Adrenal gland (tissue), 12 donors: Measurements from ENCODE around the gene RALGPS1. TPM values are rescaled to one million over a fixed set of nuclear protein-coding genes. Genes with fewer than 3 reads are reported as not detected.
"Not testable (repeated sequence)": the region's sequence is repeated elsewhere in the genome, so short reads cannot be mapped to it uniquely, and the experiment has no call there.

Experiments used
- DNase-seq, 7 donors: peaks; one replicate each; pipeline ENCODE4 v3.0.0-alpha.2; 2019 to 2020
- H3K27ac ChIP-seq, 5 donors: fragments of 200-600 bp; sonication (generic) in 4 of 5; 1 replicate in 3 of 5; 2 replicates in 2 of 5; pipeline versions ENCODE4 v1.5.1 to v1.8.0; 2016 to 2020; ENCODE audit warnings: mild to moderate bottlenecking in 1 of 5
- H3K27me3 ChIP-seq: fragments of 200-600 bp; 2 replicates; pipeline ENCODE4 v1.8.0; 2021
- H3K36me3 ChIP-seq, 2 donors: fragments of 200-600 bp; replicated peaks in 1 of 2; 1 replicate in 1 of 2; 2 replicates in 1 of 2; pipeline versions ENCODE4 v1.5.1 to v1.8.0; 2018 to 2022
- H3K4me1 ChIP-seq, 2 donors: fragments of 200-600 bp; replicated peaks in 1 of 2; 1 replicate in 1 of 2; 2 replicates in 1 of 2; pipeline versions ENCODE4 v1.5.1 to v1.8.0; 2018 to 2021
- H3K4me3 ChIP-seq, 4 donors: fragments of 200-600 bp; sonication (generic) in 3 of 4; one replicate each; pipeline ENCODE4 v1.5.1; 2016 to 2018
- H3K9me3 ChIP-seq, 3 donors: fragments of 200-600 bp; sonication (generic) in 1 of 3; replicated peaks in 1 of 3; 1 replicate in 2 of 3; 2 replicates in 1 of 3; pipeline versions ENCODE4 v1.5.1 to v1.8.0; 2016 to 2021
- POLR2A ChIP-seq, 2 donors: fragments of 450-650 bp; IDR thresholded peaks; one replicate each; pipeline ENCODE4 v1.6.1; 2017; ENCODE audit warnings: antibody characterized with exemption in 2 of 2, mild to moderate bottlenecking in 2 of 2, moderate library complexity in 1 of 2
- WGBS, 4 donors: extraction: QIAGEN DNeasy Blood & Tissue Kit in 2 of 4; methylation state at CpG; one replicate each; pipeline versions ENCODE4 v1.1.5 to v1.1.7; 2013 to 2017; 5-methylcytosine and 5-hydroxymethylcytosine counted together
- intact Hi-C, 2 donors: fragments of 100-400 bp; cut with DNase I; formaldehyde crosslinking; loops; one replicate each; pipeline versions ENCODE4 v1.14.1 to v1.15.0; 2022 to 2023
- polyA plus RNA-seq, 3 donors: library from polyadenylated mRNA; stranded (reverse); fragments of 200-250 nt in 2 of 3; fragments of 350-450 nt in 1 of 3; fragmentation: Illumina TruSeq in 1 of 3; extraction: RNeasy Lipid Tissue Mini Kit (QIAGEN cat#74804) in 1 of 3; gene quantifications; one replicate each; pipeline ENCODE4 v1.2.3, GENCODE V29; 2013 to 2014
- total RNA-seq, 9 donors: library from RNA; depleted of rRNA in 4 of 9; stranded (reverse); fragments of >200 nt in 4 of 9; fragments of 120-200 nt in 1 of 9; fragmentation: NEBNext Ultra II Directional in 1 of 9; extraction: Animal tissue kit (Norgen Biotek cat#: 25700) in 1 of 9; gene quantifications; one replicate each; pipeline versions ENCODE4 v1.1.0 to v1.2.4, GENCODE V29; 2013 to 2023
- TF ChIP-seq, protein P1 (sequence below), 6 experiments: fragments of 450-650 bp in 4 of 6; fragments of 200-600 bp in 2 of 6; sonication (generic) in 1 of 6; IDR thresholded peaks; 1 replicate in 5 of 6; 2 replicates in 1 of 6; pipeline versions ENCODE4 v1.5.1 to v1.8.0; 2016 to 2021; ENCODE audit warnings: antibody characterized with exemption in 6 of 6, mild to moderate bottlenecking in 2 of 6, moderate library complexity in 1 of 6
- donor health status: healthy with polysubstance abuse.
- donor health status: Bipolar disorder and iron deficiency.
- donor health status: DM: yes; HTN: yes; CAD: no.
- donor health status: DM: no; HTN: no; CAD: no.
- donor health status: DM: no; HTN: no; CAD: no.
- donor health status: DM: yes; HTN: yes; CAD: no.

RALGPS1 gene
- total and polyA plus RNA-seq, 12 donors, result 2.8 to 9.9 (median 5.1) TPM

DNA sequence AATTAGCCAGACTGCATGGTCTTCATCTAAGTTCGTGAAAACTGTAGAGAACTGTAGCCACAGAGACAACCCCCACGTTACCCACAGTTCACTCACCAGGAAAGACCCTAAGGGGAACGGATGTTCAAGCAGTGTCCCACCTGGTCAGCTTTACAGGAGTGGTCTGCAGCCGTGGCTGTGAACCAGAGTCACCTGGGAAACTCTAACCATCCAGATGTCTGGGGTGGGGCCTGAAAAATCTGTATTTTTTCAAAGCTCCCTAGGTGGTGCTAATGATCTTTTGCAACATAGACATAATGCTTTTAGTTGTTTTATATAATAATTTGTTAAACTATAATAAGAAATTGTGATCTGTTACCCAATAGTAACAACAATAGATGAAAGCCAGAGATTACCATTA lies 255.5 kb downstream of the RALGPS1 start:
- H3K9me3 ChIP-seq, result no peaks in the 10 kb centered on the region
- intact Hi-C loops, result no loop called here
- DNase-seq, result peak in 2 of 7 donors; percentile 6 to 51
- 80 to 91% (median 85%) methylated on average over 4 of the region's 4 CpGs for WGBS, 4 donors
- H3K4me3 ChIP-seq, result no peak overlapping the region
- TF ChIP-seq, protein P1, sequence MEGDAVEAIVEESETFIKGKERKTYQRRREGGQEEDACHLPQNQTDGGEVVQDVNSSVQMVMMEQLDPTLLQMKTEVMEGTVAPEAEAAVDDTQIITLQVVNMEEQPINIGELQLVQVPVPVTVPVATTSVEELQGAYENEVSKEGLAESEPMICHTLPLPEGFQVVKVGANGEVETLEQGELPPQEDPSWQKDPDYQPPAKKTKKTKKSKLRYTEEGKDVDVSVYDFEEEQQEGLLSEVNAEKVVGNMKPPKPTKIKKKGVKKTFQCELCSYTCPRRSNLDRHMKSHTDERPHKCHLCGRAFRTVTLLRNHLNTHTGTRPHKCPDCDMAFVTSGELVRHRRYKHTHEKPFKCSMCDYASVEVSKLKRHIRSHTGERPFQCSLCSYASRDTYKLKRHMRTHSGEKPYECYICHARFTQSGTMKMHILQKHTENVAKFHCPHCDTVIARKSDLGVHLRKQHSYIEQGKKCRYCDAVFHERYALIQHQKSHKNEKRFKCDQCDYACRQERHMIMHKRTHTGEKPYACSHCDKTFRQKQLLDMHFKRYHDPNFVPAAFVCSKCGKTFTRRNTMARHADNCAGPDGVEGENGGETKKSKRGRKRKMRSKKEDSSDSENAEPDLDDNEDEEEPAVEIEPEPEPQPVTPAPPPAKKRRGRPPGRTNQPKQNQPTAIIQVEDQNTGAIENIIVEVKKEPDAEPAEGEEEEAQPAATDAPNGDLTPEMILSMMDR (IDR thresholded peaks at IDR 0.05), result no peak
- TF ChIP-seq POLR2A (IDR thresholded peaks at IDR 0.05), result no peak
- no peak overlapping the region for H3K27ac ChIP-seq
- no peaks in the 10 kb centered on the region for H3K27me3 ChIP-seq
- H3K36me3 ChIP-seq, result no peaks in the 10 kb centered on the region
- H3K4me1 ChIP-seq, result no peaks in the 10 kb centered on the region

DNA sequence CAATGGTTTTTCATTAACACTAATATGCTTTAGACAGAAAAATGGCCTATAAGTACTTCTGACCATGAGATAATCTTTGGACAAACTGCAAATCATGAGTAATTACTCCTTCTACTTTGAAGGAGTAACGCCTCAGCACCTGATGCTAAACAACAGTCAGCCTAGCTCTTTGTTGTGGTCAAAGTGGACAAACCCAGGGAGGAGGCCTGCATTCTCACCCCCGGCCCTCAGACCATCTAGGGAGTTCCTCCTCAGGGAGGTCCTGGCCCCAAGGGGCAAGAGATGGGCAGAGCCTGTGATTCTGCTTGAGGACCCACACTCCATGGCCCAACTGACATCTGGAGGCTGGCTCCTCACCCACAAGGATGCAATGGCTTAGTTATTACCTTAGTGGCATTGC lies 256.1 kb downstream of the RALGPS1 start:
- H3K27ac ChIP-seq, result no peak overlapping the region
- H3K4me3 ChIP-seq, result no peak overlapping the region
- peak in 3 of 7 donors; percentile 2 to 23 (median 13) for DNase-seq
- H3K36me3 ChIP-seq, result no peaks in the 10 kb centered on the region
- no peaks in the 10 kb centered on the region for H3K9me3 ChIP-seq
- intact Hi-C loops, result no loop called here
- no peaks in the 10 kb centered on the region for H3K4me1 ChIP-seq
- 90 to 100% (median 93%) methylated on average over 1 to 2 of the region's 2 CpGs for WGBS, 4 donors
- H3K27me3 ChIP-seq, result no peaks in the 10 kb centered on the region
- TF ChIP-seq, protein P1 (IDR thresholded peaks at IDR 0.05), result no peak
- TF ChIP-seq POLR2A (IDR thresholded peaks at IDR 0.05), result no peak

DNA sequence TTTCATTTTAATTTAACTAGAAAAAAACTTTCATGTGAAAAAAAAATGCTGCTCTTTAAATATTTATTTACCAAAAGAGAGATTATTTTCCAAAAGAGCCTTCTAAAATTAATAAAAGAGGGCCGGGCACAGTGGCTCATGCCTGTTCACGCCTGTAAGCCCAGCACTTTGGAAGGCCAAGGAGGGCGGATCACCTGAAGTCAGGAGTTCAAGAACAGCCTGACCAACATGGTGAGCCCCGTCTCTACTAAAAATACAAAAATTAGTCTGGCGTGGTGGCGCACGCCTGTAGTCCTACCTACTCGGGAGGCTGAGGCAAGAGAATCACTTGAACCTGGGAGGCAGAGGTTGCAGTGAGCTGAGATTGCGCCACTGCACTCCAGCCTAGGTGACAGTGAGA lies 256.8 kb downstream of the RALGPS1 start:
- H3K27me3 ChIP-seq, H3K27ac ChIP-seq, H3K4me1 ChIP-seq, intact Hi-C loops, H3K9me3 ChIP-seq, H3K36me3 ChIP-seq, H3K4me3 ChIP-seq: not testable (repeated sequence)
- 93 to 98% (median 96%) methylated on average over 9 of the region's 9 CpGs for WGBS, 4 donors
- peak in 1 of 7 donors; percentile 28 for DNase-seq

DNA sequence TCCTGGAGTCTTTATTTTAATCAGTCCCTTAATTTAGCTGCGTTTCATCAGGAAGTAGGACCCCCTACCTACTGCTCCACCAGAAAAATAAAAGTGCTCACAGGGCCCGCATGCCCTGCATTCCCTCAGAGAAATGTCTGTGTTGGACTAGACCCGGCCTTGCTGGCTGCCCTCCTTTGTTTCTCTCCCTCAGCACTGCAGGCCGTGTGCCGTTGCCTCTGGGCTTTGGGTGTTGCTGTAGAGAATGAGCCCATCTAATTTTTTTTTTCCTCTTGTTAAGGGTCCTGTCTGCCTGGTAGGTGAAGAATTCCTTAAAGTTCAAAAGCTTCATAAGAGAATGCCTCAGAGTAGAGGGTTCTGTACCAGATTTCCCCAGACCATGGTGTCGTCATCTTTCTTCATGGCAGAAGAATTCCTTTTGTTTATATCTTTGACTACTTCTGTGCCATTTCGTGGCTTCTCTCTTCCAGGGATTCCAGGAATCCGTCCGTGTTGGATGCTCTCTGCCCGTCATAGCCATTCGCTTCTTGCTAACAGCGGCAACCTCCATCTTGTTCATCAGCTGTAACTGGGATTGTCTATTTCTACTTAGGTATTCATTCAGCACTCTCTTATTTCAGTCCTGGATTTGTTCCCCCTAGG lies 257.6 kb downstream of the RALGPS1 start:
- Histone ChIP-seq H3K27ac (no peak overlapping the region), H3K9me3 (no peaks in the 10 kb centered on the region), H3K4me3 (no peak overlapping the region), H3K36me3 (no peaks in the 10 kb centered on the region), H3K27me3 (no peaks in the 10 kb centered on the region), H3K4me1 (no peaks in the 10 kb centered on the region)
- peak in 1 of 7 donors; percentile 3 for DNase-seq
- WGBS, 4 donors, result 94 to 96% (median 96%) methylated on average over 12 of the region's 12 CpGs
- TF ChIP-seq, protein P1 (IDR thresholded peaks at IDR 0.05), result no peak
- no peak for TF ChIP-seq POLR2A (IDR thresholded peaks at IDR 0.05)
- intact Hi-C loops, result no loop called here

DNA sequence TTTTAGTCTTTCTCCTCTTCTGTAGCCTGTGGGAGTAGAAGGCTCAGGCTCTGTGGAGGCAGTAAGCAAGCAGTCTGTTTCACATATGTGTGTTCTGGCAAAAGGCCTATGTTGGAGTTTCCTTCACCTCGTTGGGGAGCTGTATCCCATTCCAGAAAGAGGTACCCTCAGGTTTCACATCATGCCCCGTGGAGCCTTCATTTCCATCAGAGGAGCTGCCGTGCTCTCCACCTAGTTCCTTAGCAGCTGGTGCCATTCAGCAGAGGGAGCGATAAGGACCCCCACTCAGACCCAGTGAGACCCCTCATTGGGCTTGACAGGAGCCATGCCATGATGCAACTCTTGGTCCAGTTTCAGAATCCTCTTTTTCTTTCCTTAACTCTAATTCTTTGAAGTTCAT lies 258.5 kb downstream of the RALGPS1 start:
- TF ChIP-seq, protein P1 (IDR thresholded peaks at IDR 0.05), result no peak
- no peak for TF ChIP-seq POLR2A (IDR thresholded peaks at IDR 0.05)
- 89 to 96% (median 94%) methylated on average over 4 of the region's 4 CpGs for WGBS, 4 donors
- H3K4me3 ChIP-seq, result no peak overlapping the region
- no peaks in the 10 kb centered on the region for H3K4me1 ChIP-seq
- no peaks in the 10 kb centered on the region for H3K9me3 ChIP-seq
- H3K27ac ChIP-seq, result no peak overlapping the region
- no peaks in the 10 kb centered on the region for H3K27me3 ChIP-seq
- H3K36me3 ChIP-seq, result no peaks in the 10 kb centered on the region
- intact Hi-C loops, result no loop called here
- peak in 2 of 7 donors; percentile 6 to 7 for DNase-seq
